DOHH2 (cell line): Measurements from ENCODE around the gene EML5.

ENCODE experiments used
- H3F3A ChIP-seq: fragments of 200-600 bp; sonication (generic), shearing (Covaris generic); 2 replicates; pipeline ENCODE4 v1.6.0; 2016; ENCODE audit warnings: antibody characterized with exemption, mild to moderate bottlenecking; ENCODE audit not compliant: control insufficient read depth, insufficient read depth
- H3K27ac ChIP-seq: fragments of 200-600 bp; sonication (generic); 2 replicates; pipeline ENCODE4 v1.5.1; 2014; ENCODE audit warnings: low read depth, mild to moderate bottlenecking, low read length, moderate library complexity
- H3K27me3 ChIP-seq: fragments of 200-600 bp; sonication (generic); 2 replicates; pipeline ENCODE4 v1.6.1; 2014; ENCODE audit warnings: mild to moderate bottlenecking, low read length, mixed read lengths; ENCODE audit not compliant: control insufficient read depth
- H3K36me3 ChIP-seq: fragments of 200-600 bp; sonication (generic); 2 replicates; pipeline ENCODE4 v1.6.1; 2014; ENCODE audit warnings: mild to moderate bottlenecking, low read length, moderate library complexity, mixed read lengths; ENCODE audit not compliant: control insufficient read depth
- H3K4me1 ChIP-seq: fragments of 200-600 bp; sonication (generic); 2 replicates; pipeline ENCODE4 v1.6.1; 2014; ENCODE audit warnings: mild to moderate bottlenecking, low read length, mixed read lengths; ENCODE audit not compliant: control insufficient read depth
- H3K4me2 ChIP-seq: fragments of 200-600 bp; sonication (generic); 2 replicates; pipeline ENCODE4 v1.6.0; 2014; ENCODE audit warnings: mild to moderate bottlenecking, low read length, moderate library complexity
- H3K4me3 ChIP-seq: fragments of 200-600 bp; sonication (generic); 2 replicates; pipeline ENCODE4 v1.5.1; 2014; ENCODE audit warnings: mild to moderate bottlenecking, low read length, mixed read lengths
- H3K79me2 ChIP-seq: fragments of 200-600 bp; sonication (generic); 2 replicates; pipeline ENCODE4 v1.6.1; 2014; ENCODE audit warnings: mild to moderate bottlenecking, low read length, mixed read lengths; ENCODE audit not compliant: control insufficient read depth
- H3K9me2 ChIP-seq: fragments of 200-600 bp; sonication (generic); replicated peaks from 2 replicates; pipeline ENCODE4 v1.6.1; 2014; ENCODE audit warnings: mild to moderate bottlenecking, low read length, mixed read lengths; ENCODE audit not compliant: control insufficient read depth
- H3K9me3 ChIP-seq: fragments of 200-600 bp; sonication (generic); 2 replicates; pipeline ENCODE4 v1.6.1; 2014; ENCODE audit warnings: antibody characterized with exemption, low read length, mixed read lengths; ENCODE audit not compliant: control insufficient read depth, insufficient read depth
- H4K20me1 ChIP-seq: fragments of 200-600 bp; sonication (generic); 2 replicates; pipeline ENCODE4 v1.6.0; 2014; ENCODE audit warnings: low read depth, mild to moderate bottlenecking, antibody characterized with exemption, low read length, moderate library complexity; ENCODE audit not compliant: control insufficient read depth, insufficient read depth
- CTCF ChIP-seq: fragments of 200-600 bp; sonication (generic); IDR thresholded peaks from one replicate; pipeline ENCODE4 v1.5.1; 2014; ENCODE audit warnings: antibody characterized with exemption, mild to moderate bottlenecking, low read depth, low read length; ENCODE audit not compliant: poor library complexity, severe bottlenecking
- EZH2phosphoT487 ChIP-seq: fragments of 200-600 bp; sonication (generic); IDR thresholded peaks from 2 replicates; pipeline ENCODE4 v1.6.1; 2017; ENCODE audit warnings: borderline replicate concordance, mild to moderate bottlenecking, antibody characterized with exemption, low read length, moderate library complexity, mixed read lengths

Gene EML5

GRCh38 chr14:88669346-88669745 lies 123.4 kb downstream of the EML5 start:
- Histone ChIP-seq H3K4me2 (no peak overlapping the region), H4K20me1 (no peaks in the 10 kb centered on the region)

DNA sequence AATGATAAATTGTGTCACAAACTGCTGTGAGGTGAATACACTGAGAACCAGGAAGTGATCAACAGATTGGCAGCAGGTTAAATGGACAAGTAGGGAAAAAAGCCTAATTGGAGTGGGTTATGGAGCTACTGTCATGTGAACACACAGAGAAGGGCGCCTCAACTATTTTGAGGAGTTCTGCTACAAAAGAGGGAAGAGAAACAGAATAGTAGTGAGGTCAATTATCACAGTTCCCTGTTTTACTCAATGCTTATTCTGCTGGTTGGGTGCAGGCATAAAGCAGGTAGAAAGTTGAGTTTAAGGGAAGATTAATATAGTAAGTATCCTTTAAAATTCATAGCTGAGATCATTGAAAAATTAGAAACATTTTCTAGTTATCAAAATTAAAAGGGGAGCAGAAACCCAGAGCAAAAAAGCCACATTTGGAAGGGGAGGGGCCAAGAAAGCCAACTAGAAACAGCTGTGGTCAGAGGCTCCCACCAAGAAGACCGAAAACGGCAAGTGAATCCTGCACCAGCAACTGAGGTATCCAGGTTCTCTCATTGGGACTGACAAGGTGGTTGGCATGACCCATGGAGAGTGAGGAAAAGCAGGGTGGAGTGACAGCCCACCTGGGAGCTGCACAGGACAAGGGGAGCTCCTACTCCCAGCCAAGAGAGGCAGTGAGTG lies 124.2 kb downstream of the EML5 start:
- H4K20me1 ChIP-seq, result no peaks in the 10 kb centered on the region
- peak overlapping the region; percentile 59 for H3K4me3 ChIP-seq
- H3K9me2 ChIP-seq, result no peaks in the 10 kb centered on the region
- peaks cover 10% of the 10 kb centered on the region; the same call in 1 of the 2 replicates for H3F3A ChIP-seq
- H3K79me2 ChIP-seq, result no peaks in the 10 kb centered on the region
- H3K9me3 ChIP-seq, result no peaks in the 10 kb centered on the region
- peaks cover 22% of the 10 kb centered on the region for H3K4me1 ChIP-seq
- TF ChIP-seq EZH2phosphoT487, result no peak
- H3K27me3 ChIP-seq, result no peaks in the 10 kb centered on the region
- H3K4me2 ChIP-seq, result peak overlapping the region; percentile 77
- peak overlapping the region; percentile 70 for H3K27ac ChIP-seq
- no peaks in the 10 kb centered on the region for H3K36me3 ChIP-seq

More at GRCh38 chr14:88669346-88669745, 123.4 kb downstream of the EML5 start:
- Histone ChIP-seq H3K27ac (no peak overlapping the region), H3K9me3 (no peaks in the 10 kb centered on the region), H3K9me2 (no peaks in the 10 kb centered on the region), H3F3A (peaks cover 10% of the 10 kb centered on the region; the same call in 1 of the 2 replicates), H3K36me3 (no peaks in the 10 kb centered on the region), H3K79me2 (no peaks in the 10 kb centered on the region), H3K4me3 (no peak overlapping the region), H3K4me1 (peaks cover 22% of the 10 kb centered on the region), H3K27me3 (no peaks in the 10 kb centered on the region)
- TF ChIP-seq CTCF (no peak), EZH2phosphoT487 (no peak)

- peak overlapping the region; percentile 70 for H3K27ac ChIP-seq
- H3F3A ChIP-seq, result peaks cover 10% of the 10 kb centered on the region; the same call in 1 of the 2 replicates
- peak overlapping the region; percentile 77 for H3K4me2 ChIP-seq
Observed at GRCh38 chr14:88667555-88668273, 125.0 kb downstream of the EML5 start.

More at GRCh38 chr14:88667555-88668273, 125.0 kb downstream of the EML5 start:
- TF ChIP-seq EZH2phosphoT487 (no peak), CTCF (peak; percentile 88)
- Histone ChIP-seq H4K20me1 (no peaks in the 10 kb centered on the region), H3K9me2 (no peaks in the 10 kb centered on the region), H3K27me3 (no peaks in the 10 kb centered on the region), H3K9me3 (no peaks in the 10 kb centered on the region), H3K4me1 (peaks cover 22% of the 10 kb centered on the region), H3K4me3 (peak overlapping the region; percentile 59), H3K79me2 (no peaks in the 10 kb centered on the region), H3K36me3 (no peaks in the 10 kb centered on the region)
